ENCODE data around the gene ZBTB40.

DNA sequence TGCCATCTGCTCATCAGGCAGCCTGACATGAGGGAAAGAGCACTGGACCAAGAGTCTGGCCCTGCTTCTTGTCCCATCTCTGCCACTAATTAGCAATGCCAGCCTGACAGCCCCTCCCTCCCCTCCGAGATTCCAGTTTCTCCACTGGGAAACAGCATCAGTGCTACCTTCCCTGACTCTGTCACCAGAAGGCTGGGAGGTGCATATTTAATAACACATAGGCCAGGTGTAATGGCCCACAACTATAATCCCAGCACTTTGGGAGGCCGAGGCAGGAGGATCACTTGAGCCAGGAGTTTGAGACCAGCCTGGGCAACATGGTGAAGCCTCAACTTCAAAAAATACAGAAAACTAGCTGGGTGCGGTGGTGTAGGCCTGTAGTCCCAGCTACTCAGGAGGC, 41.2 kb upstream of the ZBTB40 start:
- TF ChIP-seq, protein P1, sequence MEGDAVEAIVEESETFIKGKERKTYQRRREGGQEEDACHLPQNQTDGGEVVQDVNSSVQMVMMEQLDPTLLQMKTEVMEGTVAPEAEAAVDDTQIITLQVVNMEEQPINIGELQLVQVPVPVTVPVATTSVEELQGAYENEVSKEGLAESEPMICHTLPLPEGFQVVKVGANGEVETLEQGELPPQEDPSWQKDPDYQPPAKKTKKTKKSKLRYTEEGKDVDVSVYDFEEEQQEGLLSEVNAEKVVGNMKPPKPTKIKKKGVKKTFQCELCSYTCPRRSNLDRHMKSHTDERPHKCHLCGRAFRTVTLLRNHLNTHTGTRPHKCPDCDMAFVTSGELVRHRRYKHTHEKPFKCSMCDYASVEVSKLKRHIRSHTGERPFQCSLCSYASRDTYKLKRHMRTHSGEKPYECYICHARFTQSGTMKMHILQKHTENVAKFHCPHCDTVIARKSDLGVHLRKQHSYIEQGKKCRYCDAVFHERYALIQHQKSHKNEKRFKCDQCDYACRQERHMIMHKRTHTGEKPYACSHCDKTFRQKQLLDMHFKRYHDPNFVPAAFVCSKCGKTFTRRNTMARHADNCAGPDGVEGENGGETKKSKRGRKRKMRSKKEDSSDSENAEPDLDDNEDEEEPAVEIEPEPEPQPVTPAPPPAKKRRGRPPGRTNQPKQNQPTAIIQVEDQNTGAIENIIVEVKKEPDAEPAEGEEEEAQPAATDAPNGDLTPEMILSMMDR (IDR thresholded peaks at IDR 0.05): no peak
- TF ChIP-seq POLR2A (IDR thresholded peaks at IDR 0.05): no peak
